KMS-11 (cell line): ENCODE measurements around the gene WNT4.

Experiments
- H2AFZ ChIP-seq: fragments of 200-600 bp; sonication (generic); 2 replicates; pipeline ENCODE4 v1.6.1; 2016; ENCODE audit warnings: antibody characterized with exemption, mixed run types, low read depth
- H3K27ac ChIP-seq: fragments of 200-600 bp; sonication (generic); 2 replicates; pipeline ENCODE4 v1.6.1; 2016; ENCODE audit warnings: mild to moderate bottlenecking, mixed run types
- H3K27me3 ChIP-seq: fragments of 200-600 bp; sonication (generic); 2 replicates; pipeline ENCODE4 v1.6.1; 2017; ENCODE audit warnings: mild to moderate bottlenecking, low read depth, mixed run types, moderate library complexity; ENCODE audit not compliant: insufficient read depth
- H3K36me3 ChIP-seq: fragments of 200-600 bp; sonication (generic); 2 replicates; pipeline ENCODE4 v1.6.1; 2017; ENCODE audit warnings: mild to moderate bottlenecking, mixed run types; ENCODE audit not compliant: insufficient read depth
- H3K4me1 ChIP-seq: fragments of 200-600 bp; sonication (generic); 2 replicates; pipeline ENCODE4 v1.6.1; 2016; ENCODE audit warnings: mild to moderate bottlenecking, low read depth, mixed run types; ENCODE audit not compliant: poor library complexity, severe bottlenecking
- H3K4me2 ChIP-seq: fragments of 200-600 bp; sonication (generic); 2 replicates; pipeline ENCODE4 v1.7.0; 2016; ENCODE audit warnings: mild to moderate bottlenecking, mixed run types
- H3K4me3 ChIP-seq: fragments of 200-600 bp; sonication (generic); IDR thresholded peaks from 2 replicates; pipeline ENCODE4 v1.6.1; 2017; ENCODE audit warnings: low read depth, low read length, mixed read lengths; ENCODE audit not compliant: insufficient read depth
- H3K79me2 ChIP-seq: fragments of 200-600 bp; sonication (generic); 2 replicates; pipeline ENCODE4 v1.6.1; 2016; ENCODE audit warnings: low read depth, mixed run types; ENCODE audit not compliant: insufficient read depth
- H3K9ac ChIP-seq: fragments of 200-600 bp; sonication (generic); 2 replicates; pipeline ENCODE4 v1.6.1; 2016; ENCODE audit warnings: mild to moderate bottlenecking, mixed run types
- H4K20me1 ChIP-seq: fragments of 200-600 bp; sonication (generic); 2 replicates; pipeline ENCODE4 v1.6.1; 2016; ENCODE audit warnings: mild to moderate bottlenecking, mixed run types; ENCODE audit not compliant: insufficient read depth
- TF ChIP-seq, protein P1 (sequence below): fragments of 200-600 bp; sonication (generic); conservative IDR thresholded peaks from 2 replicates; pipeline ENCODE4 v1.6.1; 2017; ENCODE audit warnings: low read depth, mild to moderate bottlenecking, antibody characterized with exemption, low read length, moderate library complexity, mixed read lengths

The WNT4 gene

DNA sequence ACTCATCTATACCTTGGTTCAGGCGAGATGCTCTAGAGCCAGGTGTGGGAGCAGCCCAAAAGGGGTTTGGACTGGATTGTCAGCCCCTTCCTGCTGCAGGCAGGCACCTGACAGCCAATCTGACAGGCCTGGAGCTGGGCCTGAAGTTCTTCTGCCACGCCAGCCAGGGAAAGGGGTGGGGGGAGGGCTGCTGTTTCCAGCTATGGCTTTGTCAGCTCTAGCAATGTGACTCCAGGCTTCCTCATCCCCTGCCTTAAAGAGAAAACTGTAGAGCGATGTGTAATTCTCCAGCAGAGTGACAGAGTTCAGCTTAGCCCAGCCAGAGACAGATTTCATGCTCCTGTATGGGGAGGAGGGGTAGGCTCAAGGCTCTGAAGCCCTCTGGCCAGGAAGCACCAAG lies 30.3 kb downstream of the WNT4 start:
- H3K4me1 ChIP-seq: peaks cover 3% of the 10 kb centered on the region
- peaks cover 5% of the 10 kb centered on the region; the same call in 1 of the 2 replicates for H3K79me2 ChIP-seq
- H3K4me3 ChIP-seq: no peak overlapping the region
- no peak overlapping the region for H3K27ac ChIP-seq
- H4K20me1 ChIP-seq: no peaks in the 10 kb centered on the region
- H2AFZ ChIP-seq: no peak overlapping the region
- H3K27me3 ChIP-seq: no peaks in the 10 kb centered on the region
- TF ChIP-seq, protein P1, sequence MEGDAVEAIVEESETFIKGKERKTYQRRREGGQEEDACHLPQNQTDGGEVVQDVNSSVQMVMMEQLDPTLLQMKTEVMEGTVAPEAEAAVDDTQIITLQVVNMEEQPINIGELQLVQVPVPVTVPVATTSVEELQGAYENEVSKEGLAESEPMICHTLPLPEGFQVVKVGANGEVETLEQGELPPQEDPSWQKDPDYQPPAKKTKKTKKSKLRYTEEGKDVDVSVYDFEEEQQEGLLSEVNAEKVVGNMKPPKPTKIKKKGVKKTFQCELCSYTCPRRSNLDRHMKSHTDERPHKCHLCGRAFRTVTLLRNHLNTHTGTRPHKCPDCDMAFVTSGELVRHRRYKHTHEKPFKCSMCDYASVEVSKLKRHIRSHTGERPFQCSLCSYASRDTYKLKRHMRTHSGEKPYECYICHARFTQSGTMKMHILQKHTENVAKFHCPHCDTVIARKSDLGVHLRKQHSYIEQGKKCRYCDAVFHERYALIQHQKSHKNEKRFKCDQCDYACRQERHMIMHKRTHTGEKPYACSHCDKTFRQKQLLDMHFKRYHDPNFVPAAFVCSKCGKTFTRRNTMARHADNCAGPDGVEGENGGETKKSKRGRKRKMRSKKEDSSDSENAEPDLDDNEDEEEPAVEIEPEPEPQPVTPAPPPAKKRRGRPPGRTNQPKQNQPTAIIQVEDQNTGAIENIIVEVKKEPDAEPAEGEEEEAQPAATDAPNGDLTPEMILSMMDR: no peak
- no peak overlapping the region for H3K9ac ChIP-seq
- no peak overlapping the region for H3K4me2 ChIP-seq
- no peaks in the 10 kb centered on the region for H3K36me3 ChIP-seq

DNA sequence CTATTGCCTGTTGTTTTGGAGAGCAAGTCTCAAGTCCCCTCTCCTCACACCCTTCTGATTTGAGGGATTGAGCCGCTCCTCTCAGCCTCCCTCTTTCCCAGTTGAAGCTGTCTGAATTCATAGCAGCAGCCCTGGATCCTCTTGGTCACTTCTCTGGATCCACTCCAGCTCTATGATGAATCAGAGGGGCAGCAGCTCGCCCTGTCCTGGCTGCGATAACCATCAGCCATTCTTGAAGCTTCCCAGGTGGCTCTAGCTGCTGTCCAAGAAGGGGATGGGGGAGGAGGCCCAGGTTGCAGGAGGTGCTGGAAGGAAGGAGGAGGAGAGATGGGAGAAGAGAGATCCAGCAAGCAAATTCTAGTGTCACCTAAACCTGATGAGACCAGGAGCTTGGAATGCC lies 31.3 kb downstream of the WNT4 start:
- no peak overlapping the region for H3K4me2 ChIP-seq
- H3K36me3 ChIP-seq: no peaks in the 10 kb centered on the region
- no peaks in the 10 kb centered on the region for H3K27me3 ChIP-seq
- no peak overlapping the region for H3K9ac ChIP-seq
- no peaks in the 10 kb centered on the region for H4K20me1 ChIP-seq
- H3K79me2 ChIP-seq: peaks cover 5% of the 10 kb centered on the region; the same call in 1 of the 2 replicates
- no peak overlapping the region for H3K27ac ChIP-seq
- no peak overlapping the region for H3K4me3 ChIP-seq
- H3K4me1 ChIP-seq: no peaks in the 10 kb centered on the region
- no peak overlapping the region for H2AFZ ChIP-seq
- TF ChIP-seq, protein P1: no peak

DNA sequence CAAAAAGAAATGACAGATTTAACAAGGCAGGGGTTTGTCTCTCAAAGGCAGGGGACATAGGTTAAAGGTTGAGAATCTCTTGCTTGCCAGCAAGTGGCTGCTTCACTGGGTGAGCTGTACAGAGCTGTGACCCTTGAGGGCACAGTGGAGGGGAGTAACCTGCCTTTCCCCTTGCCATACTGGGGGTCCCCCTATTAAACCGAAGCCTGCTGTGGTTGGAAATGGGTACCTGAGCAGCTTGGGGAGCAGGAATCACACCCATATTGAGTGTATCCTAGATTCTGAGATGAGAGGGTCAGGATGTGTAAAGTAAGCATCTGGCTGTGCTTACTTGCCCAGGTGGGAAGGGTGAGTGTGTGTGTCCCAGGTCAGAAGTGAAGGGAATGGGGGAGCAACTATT lies 31.8 kb downstream of the WNT4 start:
- H3K4me1 ChIP-seq: no peaks in the 10 kb centered on the region
- TF ChIP-seq, protein P1: no peak
- no peak overlapping the region for H3K4me2 ChIP-seq
- no peaks in the 10 kb centered on the region for H3K36me3 ChIP-seq
- H2AFZ ChIP-seq: no peak overlapping the region
- no peak overlapping the region for H3K9ac ChIP-seq
- H4K20me1 ChIP-seq: no peaks in the 10 kb centered on the region
- no peak overlapping the region for H3K27ac ChIP-seq
- no peaks in the 10 kb centered on the region for H3K27me3 ChIP-seq
- no peak overlapping the region for H3K4me3 ChIP-seq
- H3K79me2 ChIP-seq: peaks cover 5% of the 10 kb centered on the region; the same call in 1 of the 2 replicates

DNA sequence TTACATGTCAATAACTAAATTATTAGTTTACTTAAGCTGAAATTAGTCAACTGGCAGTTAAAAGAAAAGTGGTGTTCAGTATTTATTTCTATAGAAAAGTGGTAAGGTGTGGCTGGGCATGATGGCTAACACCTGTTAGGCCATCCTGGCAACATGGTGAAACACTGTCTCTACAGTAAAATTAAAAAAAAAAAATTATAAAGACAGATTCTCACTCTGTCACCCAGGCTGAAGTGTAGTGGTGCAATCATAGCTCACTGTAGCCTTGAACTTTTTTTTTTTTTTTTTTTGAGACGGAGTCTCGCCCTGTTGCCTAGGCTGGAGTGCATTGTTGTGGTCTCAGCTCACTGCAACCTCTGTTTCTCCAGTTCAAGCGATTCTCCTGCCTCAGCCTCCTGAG lies 32.9 kb downstream of the WNT4 start:
- H3K79me2 ChIP-seq: peaks cover 5% of the 10 kb centered on the region; the same call in 1 of the 2 replicates
- H3K27ac ChIP-seq: no peak overlapping the region
- no peaks in the 10 kb centered on the region for H3K4me1 ChIP-seq
- H3K36me3 ChIP-seq: no peaks in the 10 kb centered on the region
- no peak overlapping the region for H3K4me2 ChIP-seq
- 0 out of 2 replicates have a peak, but pooled peaks cover 2% of the 10 kb centered on the region for H4K20me1 ChIP-seq
- H3K9ac ChIP-seq: no peak overlapping the region
- TF ChIP-seq, protein P1: no peak
- no peak overlapping the region for H2AFZ ChIP-seq
- no peak overlapping the region for H3K4me3 ChIP-seq
- H3K27me3 ChIP-seq: no peaks in the 10 kb centered on the region
